MCF 10A (cell line): ENCODE data around the gene TJP2. TPM values are rescaled to one million over a fixed set of nuclear protein-coding genes. Genes with fewer than 3 reads are reported as not detected.

ENCODE experiments used
- BruUV-seq: library from RNA; stranded (reverse); fragments of 400-500 nt; replicated peaks from 2 replicates; lab custom pipeline; 2021; lab: Mats Ljungman, UMichigan
- CTCF ChIA-PET: fragments of 300-600 bp; sonication (Branson Sonifier 250); formaldehyde crosslinking; extraction: SDS; loops from one replicate; lab custom pipeline; 2021; ENCODE audit warnings: antibody characterized with exemption, inconsistent platforms; lab: Yijun Ruan, JAX
- POLR2A ChIA-PET: fragments of 300-600, 350-650 bp; sonication (Branson Sonifier 250); formaldehyde crosslinking; extraction: SDS; loops from one replicate; lab custom pipeline; 2020; ENCODE audit warnings: antibody characterized with exemption, inconsistent platforms; lab: Yijun Ruan, JAX
- DNase-seq: peaks from one replicate; pipeline ENCODE4 v3.0.0-alpha.2; 2018; ENCODE audit not compliant: unreplicated experiment
- H3K27ac Mint-ChIP-seq: one replicate; pipeline ENCODE4 v1.8.0; 2022; ENCODE audit warnings: mild to moderate bottlenecking, low read depth, mixed read lengths; ENCODE audit not compliant: unreplicated experiment
- H3K27me3 Mint-ChIP-seq: one replicate; pipeline ENCODE4 v1.8.0; 2022; ENCODE audit warnings: mixed read lengths; ENCODE audit not compliant: insufficient read depth, unreplicated experiment
- H3K36me3 Mint-ChIP-seq: one replicate; pipeline ENCODE4 v1.8.0; 2022; ENCODE audit warnings: mild to moderate bottlenecking, moderate library complexity, mixed read lengths; ENCODE audit not compliant: insufficient read depth, unreplicated experiment
- H3K4me1 Mint-ChIP-seq: one replicate; pipeline ENCODE4 v1.8.0; 2022; ENCODE audit warnings: mixed read lengths; ENCODE audit not compliant: insufficient read depth, unreplicated experiment
- H3K4me3 Mint-ChIP-seq: one replicate; pipeline ENCODE4 v1.8.0; 2022; ENCODE audit warnings: mild to moderate bottlenecking, moderate library complexity, mixed read lengths; ENCODE audit not compliant: unreplicated experiment
- H3K9me3 Mint-ChIP-seq: one replicate; pipeline ENCODE4 v1.8.0; 2022; ENCODE audit warnings: mixed read lengths; ENCODE audit not compliant: unreplicated experiment
- intact Hi-C: fragments of 100-400 bp; cut with micrococcal nuclease; formaldehyde crosslinking; loops from 2 replicates; pipeline ENCODE4 v1.14.1; 2022
- total RNA-seq: library from RNA; stranded (reverse); gene quantifications from 2 replicates; pipeline ENCODE4 v1.2.3, GENCODE V29; 2022
- TF ChIP-seq, protein P1 (sequence below): fragments of 200-600 bp; IDR thresholded peaks from one replicate; pipeline ENCODE4 v1.8.0; 2022; ENCODE audit warnings: antibody characterized with exemption, mild to moderate bottlenecking; ENCODE audit not compliant: unreplicated experiment

TJP2 gene
- total RNA-seq, 1 experiment from 2014 or later = 52.2 TPM

- H3K4me1 Mint-ChIP-seq = peaks cover 12% of the 10 kb centered on the region
- ChIA-PET POLR2A (interaction anchor here (0.6 kb wide), 1 partner anchor 21 kb away, joined by 3 read pairs; no protein-coding TSS in a partner anchor), CTCF (interaction anchor here (0.6 to 2.5 kb wide), 5 partner anchors 8 to 677 kb away, joined by 3 to 12 read pairs (median 4); no protein-coding TSS in a partner anchor)
- H3K9me3 Mint-ChIP-seq = no peaks in the 10 kb centered on the region
- TF ChIP-seq, protein P1, sequence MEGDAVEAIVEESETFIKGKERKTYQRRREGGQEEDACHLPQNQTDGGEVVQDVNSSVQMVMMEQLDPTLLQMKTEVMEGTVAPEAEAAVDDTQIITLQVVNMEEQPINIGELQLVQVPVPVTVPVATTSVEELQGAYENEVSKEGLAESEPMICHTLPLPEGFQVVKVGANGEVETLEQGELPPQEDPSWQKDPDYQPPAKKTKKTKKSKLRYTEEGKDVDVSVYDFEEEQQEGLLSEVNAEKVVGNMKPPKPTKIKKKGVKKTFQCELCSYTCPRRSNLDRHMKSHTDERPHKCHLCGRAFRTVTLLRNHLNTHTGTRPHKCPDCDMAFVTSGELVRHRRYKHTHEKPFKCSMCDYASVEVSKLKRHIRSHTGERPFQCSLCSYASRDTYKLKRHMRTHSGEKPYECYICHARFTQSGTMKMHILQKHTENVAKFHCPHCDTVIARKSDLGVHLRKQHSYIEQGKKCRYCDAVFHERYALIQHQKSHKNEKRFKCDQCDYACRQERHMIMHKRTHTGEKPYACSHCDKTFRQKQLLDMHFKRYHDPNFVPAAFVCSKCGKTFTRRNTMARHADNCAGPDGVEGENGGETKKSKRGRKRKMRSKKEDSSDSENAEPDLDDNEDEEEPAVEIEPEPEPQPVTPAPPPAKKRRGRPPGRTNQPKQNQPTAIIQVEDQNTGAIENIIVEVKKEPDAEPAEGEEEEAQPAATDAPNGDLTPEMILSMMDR = no peak
- no peak for DNase-seq
- peaks cover 42% of the 10 kb centered on the region for H3K36me3 Mint-ChIP-seq
- no TSS peak for BruUV-seq
- H3K4me3 Mint-ChIP-seq = no peak overlapping the region
- intact Hi-C loops = no loop called here
- H3K27me3 Mint-ChIP-seq = no peaks in the 10 kb centered on the region
- H3K27ac Mint-ChIP-seq = no peak overlapping the region
Observed at GRCh38 chr9:69215774-69216485, 41.9 kb downstream of the TJP2 start.

- Mint-ChIP-seq H3K36me3 (peaks cover 61% of the 10 kb centered on the region), H3K9me3 (no peaks in the 10 kb centered on the region), H3K27me3 (no peaks in the 10 kb centered on the region), H3K4me3 (no peak overlapping the region), H3K27ac (no peak overlapping the region), H3K4me1 (no peaks in the 10 kb centered on the region)
- ChIA-PET CTCF (interaction anchor here (1.1 to 1.2 kb wide), 2 partner anchors 26 to 164 kb away, joined by 3 read pairs; no protein-coding TSS in a partner anchor), POLR2A (interaction anchor here (1.4 kb wide), 1 partner anchor 9 kb away, joined by 5 read pairs; no protein-coding TSS in a partner anchor)
- no TSS peak for BruUV-seq
- no peak for DNase-seq
- TF ChIP-seq, protein P1 = no peak
- intact Hi-C loops = no loop called here
Observed at GRCh38 chr9:69218166-69218565, 44.1 kb downstream of the TJP2 start.

DNA sequence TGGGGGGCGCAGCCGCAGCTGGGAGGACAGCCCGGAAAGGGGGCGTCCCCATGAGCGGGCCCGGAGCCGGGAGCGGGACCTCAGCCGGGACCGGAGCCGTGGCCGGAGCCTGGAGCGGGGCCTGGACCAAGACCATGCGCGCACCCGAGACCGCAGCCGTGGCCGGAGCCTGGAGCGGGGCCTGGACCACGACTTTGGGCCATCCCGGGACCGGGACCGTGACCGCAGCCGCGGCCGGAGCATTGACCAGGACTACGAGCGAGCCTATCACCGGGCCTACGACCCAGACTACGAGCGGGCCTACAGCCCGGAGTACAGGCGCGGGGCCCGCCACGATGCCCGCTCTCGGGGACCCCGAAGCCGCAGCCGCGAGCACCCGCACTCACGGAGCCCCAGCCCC lies 47.0 kb downstream of the TJP2 start:
- Mint-ChIP-seq H3K27ac (no peak overlapping the region), H3K4me1 (no peaks in the 10 kb centered on the region), H3K4me3 (no peak overlapping the region), H3K9me3 (no peaks in the 10 kb centered on the region), H3K27me3 (no peaks in the 10 kb centered on the region), H3K36me3 (peaks cover 82% of the 10 kb centered on the region)
- TSS peak; percentile 23 for BruUV-seq
- POLR2A ChIA-PET = interaction anchor here (0.6 kb wide), 1 partner anchor 111 kb away, joined by 3 read pairs; no protein-coding TSS in a partner anchor
- intact Hi-C loops = no loop called here
- CTCF ChIA-PET = interaction anchor here (0.7 to 1.0 kb wide), 2 partner anchors 102 to 277 kb away, joined by 3 to 4 read pairs; no protein-coding TSS in a partner anchor
- TF ChIP-seq, protein P1 = no peak
- no peak for DNase-seq

GRCh38 chr9:69222970-69223369 lies 48.9 kb downstream of the TJP2 start:
- TF ChIP-seq, protein P1 = no peak
- Mint-ChIP-seq H3K4me1 (no peaks in the 10 kb centered on the region), H3K27me3 (no peaks in the 10 kb centered on the region), H3K27ac (no peak overlapping the region), H3K4me3 (no peak overlapping the region), H3K9me3 (no peaks in the 10 kb centered on the region), H3K36me3 (peaks cover 96% of the 10 kb centered on the region)
- ChIA-PET CTCF (interaction anchor here (0.5 to 3.0 kb wide), 18 partner anchors 8 to 697 kb away, joined by 3 to 27 read pairs (median 5); no protein-coding TSS in a partner anchor), POLR2A (no interaction called here)
- no TSS peak for BruUV-seq
- DNase-seq = no peak
- intact Hi-C loops = no loop called here
